HepG2 (cell line): Measurements from ENCODE around the gene CFTR.

Source experiments
- ATF6 ChIP-seq: sonication (generic); formaldehyde crosslinking; conservative IDR thresholded peaks from 2 replicates; pipeline ENCODE4 v1.4.0; 2020; ENCODE audit warnings: missing genetic modification reagents
- CTCF ChIP-seq: sonication (generic); formaldehyde crosslinking; IDR thresholded peaks from 2 replicates; pipeline ENCODE4 v1.5.0; 2020; ENCODE audit warnings: mild to moderate bottlenecking, missing genetic modification reagents, moderate library complexity
- E2F2 ChIP-seq: sonication (generic); formaldehyde crosslinking; IDR thresholded peaks from 2 replicates; pipeline ENCODE4 v1.4.0; 2020; ENCODE audit warnings: missing genetic modification reagents, borderline replicate concordance
- ELF4 ChIP-seq: sonication (generic); formaldehyde crosslinking; IDR thresholded peaks from 2 replicates; pipeline ENCODE4 v1.5.0; 2020; ENCODE audit warnings: missing genetic modification reagents, mild to moderate bottlenecking, moderate library complexity, borderline replicate concordance
- ETV6 ChIP-seq: sonication (generic); formaldehyde crosslinking; conservative IDR thresholded peaks from 2 replicates; pipeline ENCODE4 v1.4.0; 2020; ENCODE audit warnings: missing genetic modification reagents
- KLF16 ChIP-seq, 2 experiments: sonication (generic) in 1 of 2; formaldehyde crosslinking in 1 of 2; IDR thresholded peaks; 2 replicates each; pipeline versions ENCODE4 v1.6.1 to v1.8.0; 2016 to 2023; ENCODE audit warnings: missing genetic modification reagents in 2 of 2, missing compliant biosample characterization in 1 of 2
- POLR2A ChIP-seq, 2 experiments: IDR thresholded peaks; 2 replicates each; pipeline ENCODE4 v1.6.1; 2011; ENCODE audit warnings: low read depth in 2 of 2, low read length in 2 of 2, mild to moderate bottlenecking in 1 of 2, moderate library complexity in 1 of 2; ENCODE audit not compliant: insufficient read depth in 1 of 2
- TBX2 ChIP-seq: sonication (generic); formaldehyde crosslinking; IDR thresholded peaks from 2 replicates; pipeline ENCODE4 v1.5.0; 2020; ENCODE audit warnings: missing genetic modification reagents, mild to moderate bottlenecking, borderline replicate concordance
- UBTF ChIP-seq: sonication (generic); formaldehyde crosslinking; IDR thresholded peaks from 2 replicates; pipeline ENCODE4 v1.4.0; 2020; ENCODE audit warnings: mild to moderate bottlenecking, missing genetic modification reagents
- ZNF18 ChIP-seq: sonication (generic); formaldehyde crosslinking; IDR thresholded peaks from 2 replicates; pipeline ENCODE4 v1.8.0; 2022; ENCODE audit warnings: mild to moderate bottlenecking, missing genetic modification reagents; ENCODE audit not compliant: insufficient replicate concordance

- TF ChIP-seq ETV6: no peak
- TF ChIP-seq POLR2A (IDR thresholded peaks at IDR 0.05; ENCODE audit: insufficient read depth in 1 of 2, low read depth in 2 of 2, low read length in 2 of 2): no peak
- no peak for TF ChIP-seq TBX2 (CRISPR knock-in tag)
- TF ChIP-seq KLF16 (CRISPR knock-in tag; IDR thresholded peaks at IDR 0.05): no peak
- TF ChIP-seq E2F2 (CRISPR knock-in tag): no peak
- TF ChIP-seq CTCF (CRISPR knock-in tag): no peak
- TF ChIP-seq ATF6 (CRISPR knock-in tag): no peak
- TF ChIP-seq ELF4 (CRISPR knock-in tag): no peak
- TF ChIP-seq ZNF18 (CRISPR knock-in tag): no peak
- no peak for TF ChIP-seq UBTF (CRISPR knock-in tag)
These were observed 22.5 kb downstream of the CFTR start for GRCh38 chr7:117502331-117502730.
